SIG-M5 treated with dmso at 0.1 percent for 504 hours (cell line): ENCODE results near the gene OR5M8.

Source experiments
- DNase-seq: peaks from one replicate; lab custom pipeline; 2025; ENCODE audit not compliant: unreplicated experiment; lab: John Stamatoyannopoulos, UW

The OR5M8 gene

DNA sequence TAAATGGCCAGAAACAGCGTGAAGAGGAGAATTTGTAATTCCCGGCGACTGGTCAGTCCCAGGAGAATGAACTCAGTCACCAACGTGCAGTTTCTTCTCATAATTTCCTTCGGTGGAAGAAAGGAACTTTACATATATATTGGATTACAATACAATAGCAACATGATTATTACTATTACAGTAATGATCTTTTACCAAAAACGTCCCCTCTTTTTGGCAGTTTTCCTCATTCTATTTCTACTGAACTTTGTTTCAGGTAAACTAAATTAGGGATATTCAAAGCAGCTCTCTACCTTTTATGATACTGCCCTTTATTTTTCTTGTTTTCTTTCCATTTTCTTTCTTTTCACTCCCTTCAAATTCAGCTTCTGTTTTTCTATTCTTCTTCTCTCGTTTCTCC lies at the start of gene OR5M8:
TSS of gene OR5M8 (minus strand) at position 101 of the 400 bp plus-strand sequence. CDS start at position 101, 0 bp downstream.
- DNase-seq: no peak

DNA sequence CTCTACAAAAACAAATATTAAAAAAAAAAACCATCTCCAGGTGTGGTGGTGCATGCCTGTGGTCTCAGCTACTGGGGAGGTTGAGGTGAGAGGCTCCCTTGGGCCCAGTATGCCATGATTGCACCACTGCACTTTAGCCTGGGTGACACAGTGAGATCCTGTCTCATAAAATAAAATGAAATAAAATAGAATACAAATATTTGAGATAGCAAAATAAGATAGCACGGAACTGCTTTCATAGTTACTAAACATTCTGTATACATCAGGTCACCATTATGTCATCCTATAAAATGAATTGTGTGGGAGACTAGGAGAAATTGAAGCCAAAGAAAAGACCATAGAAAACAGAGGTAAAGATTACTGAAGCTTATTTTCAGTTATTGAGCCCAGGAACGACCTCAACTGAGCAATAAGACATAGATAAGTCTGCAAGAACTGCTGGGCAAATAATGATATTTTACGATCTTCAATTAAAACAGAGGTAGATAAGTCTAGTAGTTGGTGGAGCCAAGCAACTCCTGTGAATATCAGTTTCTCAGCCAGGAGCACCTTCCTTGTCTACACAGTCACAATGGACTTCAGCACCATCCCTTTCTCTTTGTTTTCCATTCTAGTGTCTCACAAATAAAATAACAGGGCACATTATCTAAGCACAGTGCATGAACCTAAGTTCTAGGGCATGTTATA lies 42.0 kb upstream of the OR5M8 start:
- DNase-seq: no peak

DNA sequence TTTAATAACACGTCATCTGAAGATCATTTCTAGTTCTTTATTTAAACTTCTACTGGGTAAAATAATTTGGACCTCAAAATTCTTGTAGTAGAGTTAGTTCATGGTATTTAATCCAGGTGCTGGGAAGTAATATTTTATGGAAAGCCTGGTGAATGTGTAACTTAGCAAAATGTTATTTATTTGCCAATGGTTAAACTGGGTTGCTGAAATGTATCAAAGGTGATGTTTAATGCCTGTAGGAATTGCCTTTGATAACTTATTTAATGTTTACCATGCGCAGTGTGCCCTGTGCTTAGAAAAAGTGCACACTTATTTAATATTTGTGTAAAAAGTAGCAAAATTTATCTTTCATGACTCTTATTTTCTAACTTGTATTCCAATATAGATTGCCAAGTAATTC lies 40.7 kb upstream of the OR5M8 start:
- DNase-seq: no peak

DNA sequence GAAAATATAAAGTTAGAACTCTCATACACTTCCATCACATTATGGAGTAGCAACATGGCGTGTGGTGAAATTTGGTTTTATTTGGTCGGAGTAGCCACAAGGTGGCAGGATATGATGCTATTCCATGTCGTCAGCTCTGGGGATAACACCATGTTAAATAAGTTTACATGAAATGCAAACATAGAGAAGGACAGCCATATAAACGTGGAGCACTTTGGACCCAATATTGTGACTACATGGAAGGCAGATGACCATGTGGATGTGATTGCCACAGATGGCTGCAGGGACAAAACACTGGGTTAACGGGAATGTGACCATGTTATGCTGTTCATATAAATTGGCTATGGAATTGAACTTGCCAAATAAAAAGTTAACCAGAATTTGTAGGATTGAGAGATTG lies 30.8 kb upstream of the OR5M8 start:
- peak; percentile 0 for DNase-seq

DNA sequence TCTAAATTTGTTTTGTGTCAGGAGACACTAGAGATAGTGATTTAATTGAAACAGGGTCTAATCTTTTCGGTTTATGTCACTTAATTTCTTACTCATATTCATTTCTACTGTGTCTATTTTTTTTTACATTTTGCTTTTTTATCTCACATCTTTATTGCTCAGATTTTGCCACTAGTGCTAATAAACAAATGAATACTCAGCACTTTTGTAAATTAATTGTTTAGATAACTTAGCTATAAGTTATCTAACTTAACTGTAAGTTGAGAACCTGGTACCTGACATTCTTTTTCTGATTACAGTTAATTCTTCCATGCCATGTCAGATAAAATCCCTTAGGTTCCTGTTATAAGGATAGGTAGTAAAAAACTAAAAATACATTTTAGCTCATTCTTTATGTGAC lies 22.1 kb upstream of the OR5M8 start:
- no peak for DNase-seq

DNA sequence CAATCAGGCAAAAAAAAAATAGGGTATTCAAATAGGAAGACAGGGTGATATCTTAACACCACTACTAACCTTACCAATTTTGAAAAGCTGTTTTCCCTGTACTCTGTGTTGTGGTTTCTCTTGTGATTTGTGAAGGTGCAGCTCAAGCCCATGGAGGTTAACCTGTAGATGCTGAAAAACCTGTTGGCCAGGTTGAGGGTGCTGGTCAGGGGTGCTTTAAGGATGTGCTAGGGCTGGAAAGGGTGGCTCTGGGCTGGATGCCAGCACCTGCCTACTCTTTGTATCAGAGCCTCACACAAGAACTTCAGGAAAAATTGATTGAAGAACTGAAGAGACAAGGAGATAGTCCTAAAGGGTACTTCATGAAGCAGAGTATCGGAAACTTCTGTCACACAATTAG lies 18.3 kb upstream of the OR5M8 start:
- DNase-seq: no peak

DNA sequence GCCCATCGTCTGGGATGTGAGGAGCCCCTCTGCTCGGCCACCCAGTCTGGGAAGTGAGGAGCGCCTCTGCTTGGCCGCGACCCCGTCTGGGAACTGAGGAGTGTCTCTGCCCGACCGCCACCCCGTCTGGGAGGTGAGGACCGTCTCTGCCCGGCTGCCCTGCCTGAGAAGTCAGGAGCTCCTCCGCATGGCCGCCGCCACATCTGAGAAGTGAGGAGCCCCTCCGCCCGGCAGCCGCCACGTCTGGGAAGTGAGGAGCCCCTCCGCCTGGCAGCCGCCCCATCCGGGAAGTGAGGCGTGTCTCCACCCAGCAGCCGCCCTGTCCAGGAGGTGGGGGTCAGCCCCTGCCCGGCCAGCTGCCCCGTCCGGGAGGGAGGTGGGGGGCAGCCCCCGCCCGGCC lies 5.8 kb upstream of the OR5M8 start:
- no peak for DNase-seq

DNA sequence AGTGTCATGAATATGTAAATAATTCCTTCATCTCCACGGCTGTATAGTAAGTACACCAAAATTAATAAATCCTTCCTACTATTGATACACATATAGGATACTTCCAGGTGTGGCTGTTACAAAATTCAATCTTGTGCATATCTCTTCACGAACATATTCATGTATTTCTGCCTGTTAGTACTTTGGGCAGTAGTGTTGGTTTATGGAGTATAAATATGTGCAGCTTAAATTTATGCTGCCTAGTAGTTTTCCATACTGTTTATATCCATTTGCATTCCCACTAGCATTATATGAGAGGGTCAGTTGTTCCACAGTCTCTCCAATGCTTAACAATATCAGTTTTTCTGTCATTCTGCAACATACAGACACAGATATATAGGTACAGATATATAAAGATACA lies 3.9 kb upstream of the OR5M8 start:
- DNase-seq: no peak

DNA sequence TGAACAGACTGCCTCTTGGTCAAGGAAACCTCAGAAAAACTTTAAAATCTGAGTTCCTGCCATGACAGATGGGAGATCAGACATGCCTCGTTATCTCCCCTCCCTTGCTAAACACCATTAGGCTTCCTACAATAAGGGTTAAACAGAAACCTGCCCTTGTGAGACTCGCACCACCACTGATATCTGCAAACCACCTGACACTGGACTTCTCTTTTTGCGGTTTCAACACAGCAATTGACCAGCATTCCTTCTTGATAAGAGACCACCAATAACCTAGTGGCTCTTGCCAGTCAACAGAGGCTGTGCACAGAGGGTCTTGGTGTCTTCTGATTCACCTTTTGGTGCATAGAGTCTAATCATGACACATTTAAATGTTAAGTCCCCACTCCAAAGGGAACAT lies 4.4 kb downstream of the OR5M8 start:
- DNase-seq: no peak

DNA sequence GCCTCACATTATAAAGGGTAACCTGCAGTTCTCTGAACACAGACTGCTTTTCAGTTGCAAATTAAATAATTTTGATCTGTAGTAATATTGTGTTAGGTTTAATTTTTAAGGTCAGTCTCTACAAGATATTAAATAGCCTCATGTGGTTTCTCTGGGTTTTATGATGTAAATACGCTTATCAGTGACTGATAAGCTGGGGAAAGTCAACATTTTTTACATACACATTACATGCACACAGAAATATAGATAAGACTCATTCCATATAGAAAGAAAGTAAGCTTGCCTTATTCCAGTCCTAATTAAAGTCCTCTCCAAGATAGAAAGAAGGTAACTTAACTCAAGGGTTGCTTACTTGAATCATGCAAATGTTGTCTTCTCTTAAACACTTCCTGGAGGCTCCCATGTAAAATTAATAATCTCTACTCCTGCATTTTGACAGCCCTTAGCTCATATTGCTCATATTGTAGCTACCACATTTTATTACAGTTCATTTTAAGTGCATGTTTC lies 16.4 kb downstream of the OR5M8 start:
- DNase-seq: no peak

DNA sequence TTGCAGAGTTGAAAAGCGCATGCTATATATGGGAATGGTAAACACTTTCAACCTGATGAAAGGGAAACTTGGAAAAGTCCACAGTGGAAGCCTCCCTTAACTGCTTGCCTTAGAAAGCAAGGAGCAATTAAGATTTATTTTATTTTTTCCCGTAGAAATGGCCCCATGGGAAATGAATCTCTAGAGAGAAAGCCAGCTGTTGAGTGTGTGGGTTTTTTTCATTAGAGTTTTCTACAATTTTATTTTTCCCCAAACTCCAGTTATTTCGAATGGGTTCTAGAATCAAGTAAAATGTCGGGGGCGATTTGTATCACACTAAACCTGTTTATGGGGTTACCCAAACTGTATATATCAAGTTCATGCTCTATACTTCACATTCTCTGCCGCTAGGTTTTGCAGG lies 17.9 kb downstream of the OR5M8 start, which contains the start of gene OR5M3:
TSS of gene OR5M3 (minus strand) at position 101 of the 400 bp plus-strand sequence. CDS start 2,855 bp downstream, outside the sequence.
- DNase-seq: no peak

DNA sequence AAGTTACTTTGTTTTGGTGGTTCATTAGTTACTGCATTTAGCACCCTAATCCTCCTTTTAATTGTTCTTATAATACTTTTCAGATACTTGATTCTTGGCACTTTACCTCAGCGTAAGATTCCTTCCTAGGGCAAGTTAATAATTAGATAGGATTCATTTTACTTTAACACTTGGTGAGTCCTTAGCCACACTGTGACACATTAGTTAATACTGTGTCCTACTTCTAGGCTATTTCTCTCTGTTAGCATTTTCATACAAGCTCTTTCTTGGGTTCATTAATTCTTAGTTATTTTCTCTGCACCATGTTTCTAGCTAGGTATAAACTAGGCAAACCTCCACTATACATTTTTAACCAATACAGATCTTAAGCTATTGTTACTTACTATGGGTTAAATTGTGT lies 34.1 kb downstream of the OR5M8 start:
- DNase-seq: no peak

DNA sequence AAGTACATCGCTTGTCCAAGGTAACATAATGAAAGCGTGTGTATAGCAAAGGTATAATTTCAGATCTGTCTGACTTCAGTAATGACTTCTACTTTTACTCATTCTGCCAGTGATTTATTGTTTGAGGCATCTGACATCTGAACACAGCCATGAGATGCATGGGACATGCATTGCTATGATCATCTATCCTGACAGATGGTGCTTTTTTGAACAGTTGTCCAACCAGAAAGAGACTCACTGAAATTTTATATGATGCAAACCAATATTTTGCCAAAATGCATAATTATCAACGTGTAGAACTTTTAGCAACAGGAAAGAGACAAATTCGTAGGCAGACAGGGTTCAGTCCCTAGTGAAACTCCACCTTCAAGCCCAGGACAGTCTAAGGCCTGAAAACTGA lies 37.6 kb downstream of the OR5M8 start:
- DNase-seq: no peak
